H4 (cell line): Measurements from ENCODE around the gene LMNTD2. TPM values are rescaled to one million over a fixed set of nuclear protein-coding genes. Genes with fewer than 3 reads are reported as not detected.

Source experiments
- DNase-seq: peaks from one replicate; pipeline ENCODE4 v3.0.0-alpha.2; 2015; ENCODE audit warnings: low spot score
- total RNA-seq: library from RNA; depleted of rRNA; stranded (reverse); fragments of >200 nt; shearing (Covaris generic); gene quantifications from 2 replicates; pipeline ENCODE4 v1.2.3, GENCODE V29; 2014

LMNTD2 gene
- total RNA-seq, 1 experiment from 2014 or later: 1.4 TPM

DNA sequence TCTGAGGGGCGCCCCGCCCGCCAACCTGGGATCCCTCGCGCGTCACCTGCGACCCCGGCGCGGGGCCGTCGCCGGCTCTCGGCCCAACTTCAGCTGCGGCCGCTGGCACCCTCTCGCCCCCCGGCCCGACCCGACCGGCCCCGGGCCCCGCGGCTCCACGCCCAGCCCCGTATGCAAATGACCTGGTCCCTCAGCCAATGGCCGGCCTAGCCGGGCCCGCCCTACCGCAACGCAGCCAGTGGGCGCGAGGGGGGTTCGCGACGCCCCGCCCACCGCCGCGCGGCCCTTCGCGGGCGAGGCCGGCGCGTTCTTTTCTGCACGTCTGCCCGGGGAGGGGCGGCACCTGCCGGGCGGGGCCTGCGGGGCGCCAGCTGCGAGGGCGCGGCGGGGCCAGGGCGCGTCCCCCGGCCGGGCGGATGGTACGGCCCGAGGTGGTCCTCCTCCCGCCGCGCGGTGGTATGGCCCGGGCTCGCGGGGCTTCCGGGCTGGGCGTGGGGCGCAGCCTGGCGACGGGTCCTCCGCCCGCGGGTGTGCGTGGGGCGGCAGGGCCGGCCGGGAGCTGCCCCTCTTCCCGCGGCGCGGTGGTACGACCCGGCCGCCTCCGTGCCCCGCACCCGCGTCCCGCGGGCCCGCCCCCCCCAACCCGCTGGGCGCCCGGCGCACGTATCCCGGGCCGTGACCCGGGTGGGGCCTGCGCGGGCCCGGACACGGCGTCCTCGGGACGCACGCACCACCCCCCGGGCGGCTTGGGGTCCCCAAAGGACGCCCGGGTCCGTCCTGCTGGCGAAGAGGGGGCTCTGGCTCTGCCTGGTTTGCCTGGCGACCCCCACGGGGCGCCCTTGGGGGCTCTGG lies 8.0 kb upstream of the LMNTD2 start:
- peak; percentile 91 for DNase-seq

DNA sequence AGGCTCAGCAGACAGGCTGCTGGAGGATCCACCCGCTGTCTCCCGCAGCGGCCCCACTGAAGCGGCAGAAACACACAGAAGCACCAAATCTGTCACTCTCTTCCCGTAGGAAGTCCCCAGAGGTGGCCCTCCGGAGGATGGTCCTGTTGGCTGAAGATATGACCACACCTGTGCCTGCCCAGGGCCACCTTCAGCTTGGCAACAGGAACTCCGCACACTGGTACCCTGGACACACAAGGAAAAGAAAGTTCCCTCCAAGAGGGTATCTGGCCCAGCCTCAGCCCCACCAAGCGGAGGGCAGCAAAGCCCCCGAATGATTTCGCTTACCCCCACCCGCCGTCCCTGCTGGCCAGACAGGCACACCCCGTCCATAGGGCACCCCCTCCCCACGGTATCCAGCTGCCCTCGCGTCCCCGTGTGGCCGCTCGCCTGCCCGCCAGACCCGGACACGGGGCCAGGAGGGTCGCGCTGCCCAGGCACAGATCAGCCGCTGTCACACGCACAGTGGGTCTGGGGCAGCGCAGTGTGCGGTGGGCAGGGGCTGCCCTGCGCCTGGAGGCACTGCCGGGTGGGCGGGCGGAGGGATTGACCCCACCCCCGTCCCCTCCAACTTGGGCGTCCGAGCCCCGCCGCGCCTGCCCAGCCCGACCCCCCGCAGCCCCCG lies 7.2 kb upstream of the LMNTD2 start:
- DNase-seq: no peak

DNA sequence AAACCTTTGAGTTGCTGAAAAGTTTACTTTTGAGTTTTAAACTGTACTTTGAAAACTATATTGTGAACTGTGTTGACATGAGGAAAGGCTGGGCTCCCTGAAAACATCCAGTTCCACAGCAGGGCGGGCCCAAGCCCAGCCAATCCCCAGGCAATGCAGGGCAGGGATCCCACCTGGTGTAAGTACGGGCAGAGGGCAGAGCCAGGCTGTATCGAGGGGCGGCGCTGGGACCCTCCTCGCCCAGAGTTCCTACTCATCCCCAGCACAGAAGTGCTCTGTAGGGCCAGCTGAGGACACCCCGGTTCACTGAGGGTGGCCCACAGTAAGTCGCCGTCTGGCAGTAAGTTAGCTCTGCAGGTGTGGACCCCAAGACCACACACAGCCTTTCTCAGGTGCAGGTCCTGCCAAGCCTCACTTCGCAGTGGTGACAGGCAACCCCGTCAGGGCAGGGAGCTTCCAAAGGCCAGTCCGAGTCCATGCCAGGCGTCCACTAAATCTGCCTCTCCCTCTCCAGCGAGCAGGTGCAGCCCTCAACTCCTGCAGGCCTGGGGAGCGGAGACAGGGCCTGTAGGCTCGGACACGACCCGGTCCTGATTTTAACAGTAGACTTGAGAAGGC lies 6.6 kb upstream of the LMNTD2 start:
- no peak for DNase-seq

DNA sequence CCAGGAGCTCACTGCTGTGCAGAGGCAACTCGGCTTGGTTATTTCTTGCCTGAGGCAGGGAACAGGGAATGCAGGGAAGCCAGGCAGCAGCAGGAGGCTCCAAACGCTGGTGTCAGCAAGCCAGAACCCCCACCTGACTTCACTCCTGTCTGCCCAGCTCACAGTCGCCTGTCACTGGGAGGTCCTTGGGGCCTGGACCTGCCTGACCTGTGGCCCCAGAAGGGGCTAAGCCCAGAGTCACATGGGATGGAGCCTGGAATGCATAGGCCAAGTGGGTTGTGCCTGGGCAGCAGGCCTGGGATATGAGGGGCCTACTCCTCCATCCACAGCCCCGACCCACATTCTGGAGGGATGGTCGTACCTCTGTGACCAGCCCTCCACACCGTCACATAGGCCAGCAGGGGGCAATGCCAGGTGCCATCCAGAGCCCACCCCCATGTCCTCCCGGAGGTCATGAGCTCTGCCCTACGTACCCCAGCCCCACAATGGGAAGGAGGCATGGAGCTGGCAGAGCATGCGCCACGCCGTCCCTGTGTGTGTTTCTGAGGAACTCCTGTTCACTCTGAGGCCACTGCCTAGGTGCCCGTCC lies 5.5 kb upstream of the LMNTD2 start:
- no peak for DNase-seq

DNA sequence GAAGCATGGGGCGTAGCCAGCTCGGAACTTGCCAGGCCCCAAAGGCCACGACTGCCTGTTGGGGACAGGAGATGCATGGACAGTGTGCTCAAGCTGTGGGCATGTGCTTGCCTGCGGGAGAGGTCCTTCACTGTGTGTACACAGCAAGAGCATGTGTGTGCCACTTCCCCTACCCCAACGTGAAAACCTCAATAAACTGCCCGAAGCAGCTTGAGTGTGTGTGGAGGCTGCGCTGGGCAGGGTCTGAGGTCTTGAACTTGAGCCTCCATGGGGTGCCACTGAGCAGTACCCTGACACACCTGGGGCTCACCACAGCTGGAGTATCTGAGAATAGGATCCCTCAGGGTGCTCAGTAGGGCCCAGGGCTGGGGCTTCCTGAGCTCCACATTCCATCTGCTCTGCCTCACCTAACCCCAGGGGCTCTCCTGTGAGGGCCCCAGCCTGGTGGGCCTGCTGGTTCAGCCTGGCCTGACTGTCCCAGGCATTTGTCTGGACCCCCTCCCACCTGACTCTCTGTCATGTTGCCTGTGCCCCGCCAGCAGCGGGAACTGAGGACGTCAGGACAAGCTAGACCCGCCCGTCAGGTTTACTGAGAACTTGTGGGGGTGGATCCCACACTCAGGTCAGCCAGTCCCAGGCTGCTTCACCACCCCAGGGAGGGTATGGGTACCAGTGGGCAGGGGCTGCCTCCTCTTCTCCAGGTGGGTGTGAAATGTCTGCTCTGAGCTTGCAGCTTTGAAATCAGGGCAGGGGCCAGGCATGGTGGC lies 3.5 kb upstream of the LMNTD2 start:
- no peak for DNase-seq

DNA sequence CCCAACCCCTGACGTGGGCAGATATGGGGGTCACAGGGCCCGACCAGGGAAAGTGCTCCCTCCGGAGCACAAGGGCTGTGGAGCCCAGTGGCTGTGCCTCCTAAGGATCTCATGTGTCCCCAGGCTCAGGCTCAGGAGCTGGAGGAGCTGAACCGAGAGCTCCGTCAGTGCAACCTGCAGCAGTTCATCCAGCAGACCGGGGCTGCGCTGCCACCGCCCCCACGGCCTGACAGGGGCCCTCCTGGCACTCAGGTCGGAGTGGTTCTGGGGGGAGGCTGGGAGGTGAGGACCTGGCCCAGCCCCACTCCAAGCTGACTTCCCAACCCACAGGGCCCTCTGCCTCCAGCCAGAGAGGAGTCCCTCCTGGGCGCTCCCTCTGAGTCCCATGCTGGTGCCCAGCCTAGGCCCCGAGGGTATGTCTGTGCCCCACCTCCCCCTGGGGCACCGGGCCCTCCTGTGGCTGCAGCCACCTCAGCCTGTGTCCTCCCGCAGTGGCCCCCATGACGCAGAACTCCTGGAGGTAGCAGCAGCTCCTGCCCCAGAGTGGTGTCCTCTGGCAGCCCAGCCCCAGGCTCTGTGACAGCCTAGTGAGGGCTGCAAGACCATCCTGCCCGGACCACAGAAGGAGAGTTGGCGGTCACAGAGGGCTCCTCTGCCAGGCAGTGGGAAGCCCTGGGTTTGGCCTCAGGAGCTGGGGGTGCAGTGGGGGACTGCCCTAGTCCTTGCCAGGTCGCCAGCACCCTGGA lies 2.7 kb upstream of the LMNTD2 start:
- no peak for DNase-seq

DNA sequence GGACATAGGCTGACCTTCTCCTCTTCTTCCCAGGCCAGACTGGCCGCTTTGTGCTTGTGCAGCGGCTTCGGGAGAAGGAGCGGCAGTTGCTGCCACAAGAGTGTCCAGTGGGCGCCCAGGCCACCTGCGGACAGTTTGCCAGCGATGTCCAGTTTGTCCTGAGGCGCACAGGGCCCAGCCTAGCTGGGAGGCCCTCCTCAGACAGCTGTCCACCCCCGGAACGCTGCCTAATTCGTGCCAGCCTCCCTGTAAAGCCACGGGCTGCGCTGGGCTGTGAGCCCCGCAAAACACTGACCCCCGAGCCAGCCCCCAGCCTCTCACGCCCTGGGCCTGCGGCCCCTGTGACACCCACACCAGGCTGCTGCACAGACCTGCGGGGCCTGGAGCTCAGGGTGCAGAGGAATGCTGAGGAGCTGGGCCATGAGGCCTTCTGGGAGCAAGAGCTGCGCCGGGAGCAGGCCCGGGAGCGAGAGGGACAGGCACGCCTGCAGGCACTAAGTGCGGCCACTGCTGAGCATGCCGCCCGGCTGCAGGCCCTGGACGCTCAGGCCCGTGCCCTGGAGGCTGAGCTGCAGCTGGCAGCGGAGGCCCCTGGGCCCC lies 1.6 kb upstream of the LMNTD2 start:
- DNase-seq: no peak

DNA sequence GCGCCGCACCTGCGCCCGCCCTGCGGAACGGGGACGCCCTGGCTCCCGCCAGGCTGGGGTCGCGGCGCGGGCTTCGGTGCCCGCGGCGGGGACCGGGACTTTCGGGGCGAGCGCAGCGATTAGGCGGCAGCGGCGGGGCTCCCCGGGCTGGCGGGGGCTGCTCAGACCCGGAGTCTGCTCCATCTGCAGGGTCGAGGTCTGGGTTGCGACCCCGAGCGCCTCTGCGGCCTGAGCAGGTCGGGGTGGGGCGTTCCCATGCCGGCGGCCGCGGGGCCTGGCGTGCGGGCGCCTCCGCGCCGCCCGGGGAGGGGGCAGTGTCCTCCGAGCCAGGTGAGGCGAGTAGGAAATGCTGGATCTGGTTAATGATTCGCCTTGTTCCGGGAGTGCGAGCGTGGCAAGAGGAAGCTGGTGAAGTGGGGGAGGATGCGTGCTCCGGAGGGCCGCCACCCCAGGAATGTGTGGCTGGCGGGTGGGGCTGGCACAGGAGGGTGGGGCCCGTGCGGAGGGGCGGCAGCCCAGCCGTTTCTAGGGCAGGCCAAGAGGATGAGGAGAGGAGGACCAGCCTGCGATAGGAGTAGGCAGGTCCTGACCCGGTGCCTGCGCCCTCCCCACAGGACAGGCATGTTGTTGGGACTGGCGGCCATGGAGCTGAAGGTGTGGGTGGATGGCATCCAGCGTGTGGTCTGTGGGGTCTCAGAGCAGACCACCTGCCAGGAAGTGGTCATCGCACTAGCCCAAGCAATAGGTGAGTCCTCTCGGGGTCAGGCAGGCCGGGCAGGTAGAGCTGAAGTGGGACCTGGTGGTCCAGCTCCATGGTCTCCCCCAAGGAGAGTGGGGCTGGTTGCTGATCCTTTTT lies 838 bp upstream of the LMNTD2 start:
- DNase-seq: peak; percentile 51

DNA sequence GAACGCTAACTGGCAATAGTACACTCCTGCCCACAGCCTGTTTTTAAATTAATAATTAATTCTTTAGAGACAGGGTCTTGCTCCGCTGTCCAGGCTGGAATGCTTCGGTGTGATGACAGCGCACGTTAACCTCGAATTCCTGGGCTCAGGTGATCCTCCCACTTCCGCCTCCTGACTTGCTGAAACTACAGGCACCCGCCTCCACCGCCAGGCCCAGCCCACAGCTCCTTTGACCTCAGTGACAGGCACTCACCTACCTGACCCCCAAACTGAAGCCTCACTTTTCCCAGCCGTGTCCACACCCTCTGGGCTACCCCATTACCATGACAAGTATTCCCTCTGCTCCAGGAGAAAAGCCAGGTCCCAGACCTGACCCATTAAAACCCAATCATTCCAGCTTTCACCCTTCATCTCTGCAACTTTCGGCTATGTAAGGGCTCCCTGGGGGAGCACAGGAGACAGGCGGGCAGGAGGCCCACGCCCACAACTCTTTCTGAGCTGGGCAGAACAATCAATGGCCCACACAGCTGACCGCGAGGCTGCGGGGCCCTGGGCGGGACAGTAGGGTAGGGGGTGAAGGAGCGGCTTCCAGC lies 730 bp downstream of the LMNTD2 start:
- no peak for DNase-seq

DNA sequence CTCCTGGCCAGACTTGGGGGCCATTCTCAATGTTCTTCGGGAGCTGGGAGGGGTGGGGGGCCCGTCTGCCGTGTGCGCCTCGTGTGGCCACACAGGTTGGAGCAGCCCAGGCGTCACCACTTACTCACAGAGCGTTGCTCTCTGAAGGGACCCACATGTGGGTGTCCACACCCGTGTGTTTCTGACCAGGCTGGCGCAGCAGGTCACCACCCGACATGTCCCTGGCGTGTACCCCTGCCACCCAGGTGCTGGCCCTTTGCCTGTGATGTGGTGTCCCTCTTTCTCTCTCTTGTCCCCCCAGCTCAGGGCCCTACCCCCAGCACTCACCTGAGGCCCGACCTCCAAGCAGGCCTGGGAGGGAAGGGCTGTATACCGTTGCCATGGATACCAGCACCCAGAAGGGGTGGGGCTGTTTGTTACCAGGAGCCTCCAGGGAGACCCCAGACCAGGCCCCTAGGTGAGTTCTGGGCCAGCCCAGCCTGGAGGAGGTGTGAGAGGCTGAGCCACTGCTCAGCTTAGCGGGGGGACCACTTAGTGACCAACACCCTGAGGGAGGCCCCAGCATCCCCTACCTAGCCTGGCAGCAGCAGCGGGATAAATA lies 1.4 kb downstream of the LMNTD2 start:
- DNase-seq: no peak

DNA sequence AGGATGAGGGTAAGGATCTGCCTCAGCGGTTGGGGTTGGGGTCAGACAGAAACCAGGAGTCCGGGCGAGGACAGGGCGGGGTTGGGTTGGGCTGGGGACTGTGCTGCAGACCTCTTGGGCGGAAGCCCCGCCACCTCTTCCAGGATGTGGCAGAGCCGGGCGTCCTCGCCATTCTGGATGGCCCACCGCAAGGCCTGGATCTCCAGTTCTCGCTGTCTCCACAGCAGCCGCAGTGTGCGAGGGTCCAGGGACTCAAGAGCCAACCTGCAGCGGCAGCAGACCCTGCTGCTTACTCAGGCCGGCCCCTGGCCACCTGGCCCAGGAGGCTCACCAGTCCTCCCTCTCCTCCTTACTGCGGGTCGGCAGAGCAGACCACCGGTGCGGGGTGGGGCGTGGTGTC lies 2.0 kb downstream of the LMNTD2 start:
- no peak for DNase-seq

DNA sequence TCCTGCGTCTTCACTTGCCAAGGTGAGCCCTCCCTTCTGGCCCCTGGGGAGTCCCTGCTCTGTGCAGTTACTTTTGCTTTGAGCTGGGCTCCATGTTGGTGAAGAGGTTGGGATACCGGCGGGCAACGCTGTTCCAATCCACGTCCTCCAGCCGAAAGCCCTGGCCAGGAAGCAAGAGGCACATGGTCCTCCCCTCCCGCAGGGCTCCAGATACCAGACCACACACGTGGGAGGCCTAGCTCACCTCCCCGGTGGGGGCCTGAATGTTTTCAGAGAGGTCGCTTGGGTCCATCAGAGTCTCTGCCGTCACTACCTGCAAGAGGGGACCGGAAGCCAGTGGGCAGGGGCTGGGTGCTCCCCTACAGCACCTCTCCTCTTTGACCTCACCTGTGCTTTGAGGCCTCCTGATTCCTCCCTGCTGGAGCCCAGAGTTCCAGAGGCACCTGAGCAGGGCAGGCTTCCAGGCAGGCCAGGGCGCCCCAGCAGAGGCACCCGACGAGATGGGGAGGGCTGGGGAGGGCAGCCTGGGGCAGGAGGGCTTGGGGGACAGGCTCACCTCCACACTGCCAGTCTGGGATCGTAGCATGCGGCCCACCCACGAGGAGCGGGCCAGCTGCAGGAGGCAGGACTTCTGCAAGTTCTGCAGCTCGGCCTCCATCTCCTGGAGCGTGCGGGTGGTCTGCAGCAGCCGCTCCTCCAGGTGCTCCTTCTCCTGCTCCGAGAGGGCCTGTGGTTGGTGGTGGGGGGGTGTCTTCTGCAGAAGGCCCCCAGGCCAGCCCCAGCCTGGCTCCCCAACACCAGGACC lies 3.0 kb downstream of the LMNTD2 start:
- no peak for DNase-seq

DNA sequence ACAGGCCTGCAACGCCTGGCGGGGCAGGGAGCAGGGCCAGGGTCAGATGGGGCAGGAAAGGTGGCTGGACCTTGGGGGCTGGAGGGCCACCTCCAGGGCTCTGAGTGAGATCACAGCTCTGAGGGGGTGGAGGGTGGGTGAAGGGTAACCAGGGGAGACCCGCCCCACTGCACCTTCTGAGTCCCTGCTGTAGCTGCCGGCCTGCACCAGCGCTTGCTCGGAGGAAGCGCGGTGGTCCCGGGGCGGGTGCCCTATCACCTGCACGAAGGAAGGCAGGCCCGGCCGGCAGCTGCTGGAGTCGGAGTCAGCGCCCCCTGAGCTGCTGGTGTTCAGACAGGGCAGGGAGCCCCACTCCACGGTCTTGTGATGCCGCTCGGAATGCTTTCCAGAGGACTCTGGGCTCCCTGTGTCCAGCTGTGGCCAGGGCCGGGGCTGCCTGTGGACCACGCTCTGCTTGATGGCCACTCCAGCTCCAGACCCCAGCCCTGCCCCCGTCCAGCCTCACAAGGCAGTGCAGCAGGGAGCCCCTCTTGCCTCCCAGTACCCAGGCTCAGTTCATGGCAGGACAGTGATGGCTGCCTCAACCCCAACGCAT lies 3.8 kb downstream of the LMNTD2 start:
- DNase-seq: no peak

DNA sequence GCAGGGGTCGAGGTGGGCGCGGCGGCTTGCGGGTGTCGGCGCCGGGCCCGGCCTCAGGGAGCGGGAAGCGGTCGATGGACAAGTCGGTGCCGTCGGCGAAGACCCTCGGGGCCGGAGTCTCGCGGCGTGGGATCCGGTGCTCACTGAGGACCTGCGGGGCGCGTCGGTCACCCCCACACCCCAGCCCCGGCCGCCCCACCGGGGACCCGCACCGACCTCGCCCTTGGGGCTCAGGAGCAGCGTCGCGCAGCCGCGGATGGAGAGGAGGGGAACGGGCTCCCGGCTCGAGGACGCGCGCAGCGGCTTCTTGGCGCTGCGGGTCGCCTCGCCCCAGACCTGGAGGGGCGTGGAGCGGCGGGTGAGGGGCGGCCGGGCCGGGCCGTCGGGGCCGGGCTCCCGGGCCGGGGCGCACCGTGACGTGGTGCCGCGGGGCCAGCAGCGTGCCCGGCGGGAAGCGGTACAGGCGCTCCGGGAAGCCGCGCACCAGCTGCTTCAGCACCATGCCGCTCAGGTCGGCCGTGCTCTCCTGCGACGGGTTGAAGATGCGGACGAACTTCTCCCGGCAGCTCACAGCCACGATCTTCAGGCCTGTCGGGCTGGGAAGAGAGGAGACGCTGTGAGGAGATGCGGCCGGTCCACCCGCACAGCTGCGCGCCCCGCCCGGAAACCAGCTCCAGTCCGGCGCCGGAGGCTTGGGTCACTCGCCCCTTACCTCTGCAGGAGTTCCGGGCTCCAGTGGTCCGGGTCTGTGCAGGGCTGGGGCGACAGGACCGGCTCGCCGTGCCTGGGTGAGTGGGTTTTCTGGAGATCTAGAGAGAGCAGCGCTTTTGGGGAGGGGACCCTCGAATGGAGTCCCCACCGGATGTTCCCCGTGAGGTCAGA lies 4.5 kb downstream of the LMNTD2 start:
- no peak for DNase-seq

DNA sequence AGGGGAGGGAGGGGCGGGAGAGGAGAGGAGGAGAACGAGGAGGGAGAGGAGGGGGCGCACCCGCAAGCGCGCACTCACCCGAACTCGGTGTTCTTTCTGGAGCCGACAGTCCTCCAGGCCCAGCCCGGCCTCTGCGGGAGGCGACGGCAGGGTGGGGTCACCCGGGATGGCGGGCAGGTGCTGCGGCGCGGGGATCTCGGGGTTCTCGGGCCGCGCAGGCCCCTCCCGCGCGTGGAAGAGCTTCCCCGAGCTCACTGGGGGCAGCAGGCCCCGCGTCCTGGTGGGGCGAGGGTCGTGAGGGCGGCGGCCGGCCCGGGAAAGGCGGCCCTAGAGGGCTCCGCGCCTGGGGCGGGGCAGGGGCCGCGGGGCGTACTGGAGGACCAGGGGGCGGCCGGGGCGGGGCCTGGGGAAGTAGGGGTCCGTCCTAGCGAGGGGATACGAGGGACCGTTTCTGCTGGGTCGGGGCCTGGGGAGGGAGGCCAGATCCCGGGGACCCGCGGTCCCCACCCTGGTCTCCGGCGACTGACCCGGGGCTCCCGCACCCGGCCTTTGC lies 5.2 kb downstream of the LMNTD2 start:
- DNase-seq: no peak
